Globus pallidus (tissue), 1 donor: ENCODE results near the gene FAM177A1.
"Not testable (repeated sequence)": the region's sequence is repeated elsewhere in the genome, so short reads cannot be mapped to it uniquely, and the experiment has no call there.

ENCODE experiments used
- DNase-seq: peaks from one replicate; pipeline ENCODE4 v3.0.0-alpha.2; 2015; ENCODE audit warnings: low spot score

FAM177A1 gene

GRCh38 chr14:35046048-35046750, at the start of gene FAM177A1:
FAM177A1 (plus strand) TSS chr14:35046272; CDS start chr14:35046464, 192 bp downstream.
- peak; percentile 98 for DNase-seq

GRCh38 chr14:34997762-34998161, 48.3 kb upstream of the FAM177A1 start:
- DNase-seq = no peak

GRCh38 chr14:34999500-34999899, 46.6 kb upstream of the FAM177A1 start:
- no peak for DNase-seq

GRCh38 chr14:35001621-35002020, 44.5 kb upstream of the FAM177A1 start:
- DNase-seq = no peak

- DNase-seq = no peak
Measured at GRCh38 chr14:35004839-35005238, 41.2 kb upstream of the FAM177A1 start.

- DNase-seq = no peak
Measured at GRCh38 chr14:35016568-35016967, 29.5 kb upstream of the FAM177A1 start.

- no peak for DNase-seq
Measured at GRCh38 chr14:35020713-35021112, 25.4 kb upstream of the FAM177A1 start.

- DNase-seq = no peak
Measured at GRCh38 chr14:35028435-35028834, 17.6 kb upstream of the FAM177A1 start.

- no peak for DNase-seq
Measured at GRCh38 chr14:35032562-35032961, 13.5 kb upstream of the FAM177A1 start.

GRCh38 chr14:35034440-35034833, 11.6 kb upstream of the FAM177A1 start:
- no peak for DNase-seq

- not testable (repeated sequence) for DNase-seq
Measured at GRCh38 chr14:35034944-35035554, 11.0 kb upstream of the FAM177A1 start.

- DNase-seq = not testable (repeated sequence)
Measured at GRCh38 chr14:35038312-35038711, 7.8 kb upstream of the FAM177A1 start.

- no peak for DNase-seq
Measured at GRCh38 chr14:35042632-35043031, 3.4 kb upstream of the FAM177A1 start.

- DNase-seq = no peak
Measured at GRCh38 chr14:35043046-35043445, 3.0 kb upstream of the FAM177A1 start.

- peak; percentile 80 for DNase-seq
Measured at GRCh38 chr14:35044939-35045797, 904 bp upstream of the FAM177A1 start.

GRCh38 chr14:35045798-35046047, 349 bp upstream of the FAM177A1 start:
- DNase-seq = no peak

GRCh38 chr14:35046751-35047536, 872 bp downstream of the FAM177A1 start:
- DNase-seq = no peak

GRCh38 chr14:35047976-35048513, 2.0 kb downstream of the FAM177A1 start:
- DNase-seq = no peak

GRCh38 chr14:35050652-35051051, 4.6 kb downstream of the FAM177A1 start:
- no peak for DNase-seq

- no peak for DNase-seq
Measured at GRCh38 chr14:35051796-35052195, 5.7 kb downstream of the FAM177A1 start.

- no peak for DNase-seq
Measured at GRCh38 chr14:35052637-35053036, 6.6 kb downstream of the FAM177A1 start.
